H7 (cell line): ENCODE results near the gene NUP93. TPM values are rescaled to one million over a fixed set of nuclear protein-coding genes. Genes with fewer than 3 reads are reported as not detected.
"Not testable (repeated sequence)": the region's sequence is repeated elsewhere in the genome, so short reads cannot be mapped to it uniquely, and the experiment has no call there.

Source experiments
- DNase-seq: peaks from one replicate; pipeline ENCODE4 v3.0.0; 2012
- H3K27me3 ChIP-seq: 2 replicates; pipeline ENCODE4 v1.6.0; 2011; ENCODE audit warnings: mild to moderate bottlenecking, low read length; ENCODE audit not compliant: control insufficient read depth, insufficient read depth
- H3K36me3 ChIP-seq: replicated peaks from 2 replicates; pipeline ENCODE4 v1.5.1; 2011; ENCODE audit warnings: low read length; ENCODE audit not compliant: control insufficient read depth, insufficient read depth
- H3K4me3 ChIP-seq: 2 replicates; pipeline ENCODE4 v1.5.1; 2011; ENCODE audit warnings: low read depth, mild to moderate bottlenecking, control low read depth, low read length, moderate library complexity; ENCODE audit not compliant: insufficient read depth
- total RNA-seq: library from RNA; depleted of rRNA; stranded (reverse); fragments of >200 nt; shearing (Covaris generic); gene quantifications from 2 replicates; pipeline ENCODE4 v1.2.3, GENCODE V29; 2014

NUP93 gene
- total RNA-seq, 1 experiment from 2014 or later: 133 TPM

DNA sequence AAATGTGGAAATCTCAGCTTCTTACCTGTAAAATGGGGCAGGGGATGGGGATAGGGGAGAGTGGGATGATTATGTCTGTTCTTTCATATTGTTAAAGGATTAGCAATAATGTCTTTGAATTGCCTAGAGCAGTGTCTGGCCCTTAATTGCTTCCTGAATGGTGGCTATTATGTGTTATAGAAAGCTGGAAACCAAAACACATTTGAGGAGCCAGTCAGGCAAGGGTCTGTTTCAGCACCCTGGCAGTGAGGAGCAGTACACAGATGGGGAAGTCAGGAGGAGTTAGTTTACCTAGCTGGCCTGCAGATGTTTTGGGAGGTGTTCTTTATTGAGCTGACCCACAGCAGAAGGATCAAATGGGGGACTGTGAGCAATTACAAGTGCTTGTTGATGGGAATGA lies 63.0 kb downstream of the NUP93 start:
- H3K4me3 ChIP-seq: no peak overlapping the region
- no peaks in the 10 kb centered on the region for H3K36me3 ChIP-seq
- DNase-seq: no peak
- H3K27me3 ChIP-seq: no peaks in the 10 kb centered on the region

- DNase-seq: no peak
These were observed 63.6 kb downstream of the NUP93 start for GRCh38 chr16:56793492-56793891.

GRCh38 chr16:56795011-56795410 lies 65.1 kb downstream of the NUP93 start:
- no peaks in the 10 kb centered on the region for H3K27me3 ChIP-seq
- H3K4me3 ChIP-seq: no peak overlapping the region
- no peaks in the 10 kb centered on the region for H3K36me3 ChIP-seq
- DNase-seq: no peak

More at GRCh38 chr16:56793492-56793891, 63.6 kb downstream of the NUP93 start:
- H3K27me3 ChIP-seq: no peaks in the 10 kb centered on the region
- H3K36me3 ChIP-seq: no peaks in the 10 kb centered on the region
- no peak overlapping the region for H3K4me3 ChIP-seq

DNA sequence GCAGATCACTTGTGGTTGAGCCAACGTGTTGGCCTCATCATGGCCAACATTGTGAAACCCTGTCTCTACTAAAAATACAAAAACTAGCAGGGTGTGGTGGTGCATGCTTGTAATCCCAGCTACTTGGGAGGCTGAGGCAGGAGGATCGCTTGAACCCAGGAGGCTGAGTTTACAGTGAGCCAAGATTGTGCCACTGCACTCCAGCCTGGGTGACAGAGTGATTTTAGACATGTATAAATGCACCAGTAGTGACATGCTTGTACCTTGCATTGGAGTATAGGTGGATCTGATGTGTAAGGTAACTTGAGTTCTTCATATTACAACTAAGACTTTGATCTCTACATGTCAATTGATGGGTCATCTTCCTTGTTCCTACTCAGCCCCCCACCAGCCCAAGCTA lies 67.1 kb downstream of the NUP93 start:
- not testable (repeated sequence) for H3K27me3 ChIP-seq, H3K4me3 ChIP-seq, DNase-seq, H3K36me3 ChIP-seq

DNA sequence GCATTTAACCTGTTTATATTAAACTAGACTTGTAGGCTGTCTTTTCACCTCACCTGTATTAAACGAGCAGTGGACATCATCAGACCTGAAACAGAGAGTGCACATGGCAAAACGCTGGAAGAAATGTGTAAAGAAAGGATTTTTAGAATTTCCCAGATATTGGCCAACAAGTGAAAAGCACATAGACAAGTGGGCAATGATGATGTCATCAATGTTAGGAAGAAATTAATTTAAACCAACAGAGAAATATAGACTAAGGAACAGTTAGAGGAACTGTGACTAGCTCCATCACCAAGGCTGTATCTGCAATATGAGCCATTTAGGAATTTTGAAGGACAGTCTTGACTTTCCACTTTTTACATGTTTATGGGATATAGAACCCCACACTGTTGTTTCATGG lies 67.9 kb downstream of the NUP93 start:
- Histone ChIP-seq H3K4me3 (no peak overlapping the region), H3K36me3 (no peaks in the 10 kb centered on the region; the same call in 1 of the 2 replicates), H3K27me3 (no peaks in the 10 kb centered on the region)
- no peak for DNase-seq

GRCh38 chr16:56798955-56799354 lies 69.0 kb downstream of the NUP93 start:
- no peak for DNase-seq
- Histone ChIP-seq H3K4me3 (no peak overlapping the region), H3K36me3 (no peaks in the 10 kb centered on the region; the same call in 1 of the 2 replicates), H3K27me3 (no peaks in the 10 kb centered on the region)

- no peak for DNase-seq
- Histone ChIP-seq H3K36me3 (no peaks in the 10 kb centered on the region; the same call in 1 of the 2 replicates), H3K4me3 (no peak overlapping the region), H3K27me3 (no peaks in the 10 kb centered on the region)
These were observed 70.4 kb downstream of the NUP93 start for GRCh38 chr16:56800355-56800754.

DNA sequence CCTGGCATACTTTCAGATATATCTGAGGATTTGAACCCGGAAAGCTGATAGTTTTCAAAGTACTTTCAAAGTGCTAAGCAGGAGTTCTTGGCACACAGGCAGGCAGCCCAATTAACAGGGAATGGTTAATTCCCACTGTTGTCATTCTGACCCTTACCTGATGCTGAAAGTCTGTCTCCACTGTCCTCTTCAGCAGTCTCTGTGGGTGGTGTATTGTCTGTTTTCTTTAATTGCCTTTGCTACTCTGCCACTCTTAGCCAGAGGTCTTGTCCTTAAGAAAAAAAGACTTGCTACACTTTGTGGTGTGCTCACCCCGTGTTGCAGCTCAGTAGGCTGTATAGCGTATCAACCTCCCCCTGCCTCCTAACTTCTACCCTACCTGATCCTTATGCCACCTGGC lies 71.8 kb downstream of the NUP93 start:
- Histone ChIP-seq H3K4me3 (no peak overlapping the region), H3K27me3 (no peaks in the 10 kb centered on the region), H3K36me3 (peaks cover 8% of the 10 kb centered on the region)
- no peak for DNase-seq

DNA sequence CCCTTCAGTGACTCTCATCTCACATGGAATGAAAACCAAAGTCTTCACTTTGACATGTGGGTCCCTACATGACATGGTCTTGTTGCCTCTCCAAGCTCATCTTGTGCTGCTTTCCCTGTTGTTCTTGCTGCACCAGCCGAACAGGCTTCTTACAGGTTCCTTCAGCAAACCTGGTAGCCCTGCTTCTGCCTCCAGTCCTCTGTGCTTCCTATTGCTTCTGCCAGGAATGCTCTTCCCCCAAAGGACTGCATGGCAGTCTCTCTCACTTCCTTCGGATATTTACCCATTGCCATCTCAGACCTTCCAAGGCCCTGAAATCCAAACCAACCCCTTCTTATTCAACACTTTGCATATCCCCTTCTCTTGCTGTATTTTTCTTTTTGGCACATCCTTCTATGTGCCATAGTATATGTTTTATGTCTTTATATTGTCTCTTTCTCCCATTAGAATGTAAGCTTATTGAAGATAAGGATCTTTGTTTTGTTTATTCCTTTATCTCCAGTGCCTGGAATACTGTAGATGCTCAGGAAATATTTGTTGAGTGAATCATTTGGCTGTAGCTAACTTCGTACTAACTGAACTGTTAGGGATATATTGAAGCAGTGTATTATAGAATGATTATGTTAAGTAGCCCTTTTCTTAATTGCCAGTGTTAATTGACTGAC lies 77.2 kb downstream of the NUP93 start:
- DNase-seq: no peak
- H3K36me3 ChIP-seq: peaks cover 11% of the 10 kb centered on the region
- no peak overlapping the region for H3K4me3 ChIP-seq
- no peaks in the 10 kb centered on the region for H3K27me3 ChIP-seq

DNA sequence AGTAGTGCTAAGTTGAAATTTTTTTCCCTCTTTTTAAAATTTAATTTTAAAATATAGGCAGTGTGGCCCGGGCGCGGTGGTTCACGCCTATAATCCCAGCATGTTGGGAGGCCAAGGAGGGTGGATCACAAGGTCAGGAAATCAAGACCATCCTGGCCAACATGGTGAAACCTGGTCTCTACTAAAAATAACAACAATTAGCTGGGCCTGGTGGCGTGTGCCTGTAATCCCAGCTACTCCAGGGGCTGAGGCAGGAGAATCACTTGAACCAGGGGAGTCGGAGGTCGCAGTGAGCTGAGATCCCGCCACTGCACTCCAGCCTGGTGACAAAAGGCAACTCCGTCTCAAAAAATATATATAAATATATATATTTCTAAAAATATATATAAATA lies 77.7 kb downstream of the NUP93 start:
- not testable (repeated sequence) for H3K27me3 ChIP-seq, H3K4me3 ChIP-seq

GRCh38 chr16:56810954-56811353 lies 81.0 kb downstream of the NUP93 start:
- Histone ChIP-seq H3K27me3 (no peaks in the 10 kb centered on the region), H3K36me3 (peaks cover 8% of the 10 kb centered on the region), H3K4me3 (no peak overlapping the region)
- no peak for DNase-seq

More for the DNA sequence above, 77.7 kb downstream of the NUP93 start:
- not testable (repeated sequence) for DNase-seq
- H3K36me3 ChIP-seq: peaks cover 11% of the 10 kb centered on the region

- not testable (repeated sequence) for DNase-seq, H3K27me3 ChIP-seq, H3K4me3 ChIP-seq, H3K36me3 ChIP-seq
These were observed 81.7 kb downstream of the NUP93 start for GRCh38 chr16:56811602-56812001.

GRCh38 chr16:56812884-56813283 lies 83.0 kb downstream of the NUP93 start:
- H3K27me3 ChIP-seq: no peaks in the 10 kb centered on the region
- DNase-seq: no peak
- no peak overlapping the region for H3K4me3 ChIP-seq
- H3K36me3 ChIP-seq: no peaks in the 10 kb centered on the region

DNA sequence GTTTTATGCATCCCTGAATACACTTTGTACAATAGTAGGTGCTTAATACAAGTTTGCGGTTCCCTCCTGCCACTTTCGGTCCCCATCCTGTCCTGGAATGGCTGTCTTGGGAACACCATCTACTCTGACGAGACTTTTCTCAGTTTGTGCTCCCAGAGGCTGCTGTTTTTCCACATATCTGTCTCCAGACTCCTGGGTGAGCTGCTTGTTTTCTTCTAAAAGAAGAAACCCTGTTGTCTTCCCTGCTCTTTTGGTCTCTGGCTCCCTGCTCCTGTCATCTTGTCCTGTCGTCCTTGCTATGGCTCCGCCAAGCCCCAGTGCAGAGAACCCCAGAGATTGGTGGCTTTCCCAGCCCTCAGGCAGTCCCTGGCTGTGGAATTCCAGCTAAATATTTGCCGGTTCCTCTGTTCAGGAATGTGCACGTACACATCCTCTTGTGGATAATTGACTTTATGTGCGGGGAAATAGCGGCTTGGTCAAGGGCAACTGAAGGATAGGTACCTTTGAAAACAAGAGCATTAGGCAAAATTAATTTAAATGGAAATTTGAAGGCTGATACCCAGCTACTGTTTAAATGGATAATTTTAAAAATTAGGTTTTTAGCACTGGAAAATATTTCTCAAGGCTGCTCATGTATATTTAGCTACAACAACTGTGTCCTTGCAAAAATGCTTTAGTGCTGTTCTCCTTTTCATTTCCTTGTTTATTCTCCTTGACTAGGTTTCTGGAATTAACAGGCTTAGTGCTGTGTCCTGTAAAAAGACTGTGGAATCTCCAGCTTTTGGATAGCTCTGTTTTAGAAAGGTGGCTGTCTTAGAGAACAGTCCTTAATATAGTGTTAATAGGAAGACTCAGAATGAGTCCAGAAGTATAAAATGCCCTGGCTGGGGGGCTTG lies 84.9 kb downstream of the NUP93 start:
- Histone ChIP-seq H3K27me3 (no peaks in the 10 kb centered on the region), H3K4me3 (no peak overlapping the region), H3K36me3 (no peaks in the 10 kb centered on the region; the same call in 1 of the 2 replicates)
- no peak for DNase-seq

DNA sequence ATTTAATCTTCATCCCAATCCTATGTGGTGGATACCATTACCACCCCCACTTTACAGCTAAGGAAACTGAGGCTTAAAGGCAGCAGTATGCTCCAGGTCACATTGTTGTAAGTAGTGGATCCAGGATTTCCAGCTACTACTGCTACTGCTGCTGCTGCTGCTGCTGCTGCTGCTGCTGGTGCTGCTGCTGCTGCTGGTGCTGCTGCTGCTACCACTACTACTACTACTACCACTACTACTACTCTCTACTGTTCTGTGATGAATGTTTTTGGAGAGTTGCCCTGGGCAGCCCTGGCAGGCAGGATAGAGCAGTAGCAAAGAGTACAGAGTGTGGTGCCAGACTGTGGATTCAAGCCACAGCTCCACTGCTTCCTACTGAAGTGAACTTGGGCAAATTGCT lies 85.8 kb downstream of the NUP93 start:
- Histone ChIP-seq H3K4me3 (no peak overlapping the region), H3K27me3 (no peaks in the 10 kb centered on the region), H3K36me3 (no peaks in the 10 kb centered on the region; the same call in 1 of the 2 replicates)
- no peak for DNase-seq
